Neural cell (in vitro differentiated cells): ENCODE results near the gene BNIP5. TPM values are rescaled to one million over a fixed set of nuclear protein-coding genes. Genes with fewer than 3 reads are reported as not detected.

ENCODE experiments used
- H2AFZ ChIP-seq: fragments of 200-600, 300-800 bp; sonication (generic), shearing (Covaris generic); 2 replicates; pipeline ENCODE4 v1.6.0; 2014; ENCODE audit warnings: low read depth, mild to moderate bottlenecking, antibody characterized with exemption, low read length, moderate library complexity
- H3F3A ChIP-seq: fragments of 200-600 bp; shearing (Covaris generic); 2 replicates; pipeline ENCODE4 v1.6.1; 2016; ENCODE audit warnings: mild to moderate bottlenecking, moderate library complexity, mixed read lengths, antibody characterized with exemption, low read length; ENCODE audit not compliant: insufficient read depth, poor library complexity, severe bottlenecking
- H3K27ac ChIP-seq: fragments of 200-600, 300-800 bp; sonication (generic), shearing (Covaris generic); 2 replicates; pipeline ENCODE4 v1.5.1; 2014; ENCODE audit warnings: mild to moderate bottlenecking, low read length, moderate library complexity
- H3K27me3 ChIP-seq: fragments of 300-800, 200-600 bp; sonication (generic), shearing (Covaris generic); 2 replicates; pipeline ENCODE4 v1.6.0; 2014; ENCODE audit warnings: mild to moderate bottlenecking, low read depth, low read length, moderate library complexity; ENCODE audit not compliant: insufficient read depth
- H3K36me3 ChIP-seq: fragments of 300-800, 200-600 bp; sonication (generic), shearing (Covaris generic); 2 replicates; pipeline ENCODE4 v1.5.1; 2014; ENCODE audit warnings: mild to moderate bottlenecking, antibody characterized with exemption, low read length, moderate library complexity; ENCODE audit not compliant: insufficient read depth
- H3K4me2 ChIP-seq: fragments of 300-800, 200-600 bp; sonication (generic), shearing (Covaris generic); 2 replicates; pipeline ENCODE4 v1.6.0; 2014; ENCODE audit warnings: mild to moderate bottlenecking, low read length
- H3K4me3 ChIP-seq: fragments of 300-800, 200-600 bp; sonication (generic), shearing (Covaris generic); 2 replicates; pipeline ENCODE4 v1.5.1; 2014; ENCODE audit warnings: mild to moderate bottlenecking, low read length, moderate library complexity
- H3K79me2 ChIP-seq: fragments of 200-600 bp; shearing (Covaris generic); replicated peaks from 2 replicates; pipeline ENCODE4 v1.6.0; 2014; ENCODE audit warnings: mild to moderate bottlenecking, low read length, moderate library complexity; ENCODE audit not compliant: insufficient read depth
- H3K9ac ChIP-seq: fragments of 300-800, 200-600 bp; sonication (generic), shearing (Covaris generic); 2 replicates; pipeline ENCODE4 v1.6.1; 2016; ENCODE audit warnings: mild to moderate bottlenecking, low read length, mixed read lengths
- H3K9me2 ChIP-seq: fragments of 200-600 bp; shearing (Covaris generic); 2 replicates; pipeline ENCODE4 v1.6.1; 2016; ENCODE audit warnings: mild to moderate bottlenecking, low read length, mixed read lengths; ENCODE audit not compliant: insufficient read depth
- H3K9me3 ChIP-seq: fragments of 200-600, 300-800 bp; sonication (generic), shearing (Covaris generic); 2 replicates; pipeline ENCODE4 v1.6.1; 2016; ENCODE audit warnings: mild to moderate bottlenecking, mixed run types, low read length, moderate library complexity, mixed read lengths
- H4K20me1 ChIP-seq: fragments of 200-600 bp; shearing (Covaris generic); 2 replicates; pipeline ENCODE4 v1.6.1; 2016; ENCODE audit warnings: mild to moderate bottlenecking, mixed run types; ENCODE audit not compliant: insufficient read depth
- CTCF ChIP-seq: fragments of 450-650 bp; IDR thresholded peaks from 2 replicates; pipeline ENCODE4 v1.5.1; 2014; ENCODE audit warnings: antibody characterized with exemption, mild to moderate bottlenecking, moderate library complexity; ENCODE audit not compliant: poor library complexity, severe bottlenecking
- EP300 ChIP-seq: fragments of 450-650 bp; conservative IDR thresholded peaks from 2 replicates; pipeline ENCODE4 v1.6.1; 2014; ENCODE audit warnings: antibody characterized with exemption, mild to moderate bottlenecking, moderate library complexity; ENCODE audit not compliant: poor library complexity, severe bottlenecking
- EZH2 ChIP-seq: fragments of 200-600, 300-800 bp; shearing (Covaris generic), sonication (generic); IDR thresholded peaks from 2 replicates; pipeline ENCODE4 v1.6.1; 2014; ENCODE audit warnings: antibody characterized with exemption, low read length, borderline replicate concordance, mild to moderate bottlenecking; ENCODE audit not compliant: insufficient read depth, poor library complexity, severe bottlenecking
- MXI1 ChIP-seq: fragments of 450-650 bp; conservative IDR thresholded peaks from 2 replicates; pipeline ENCODE4 v1.6.1; 2014; ENCODE audit warnings: antibody characterized with exemption, mild to moderate bottlenecking; ENCODE audit not compliant: poor library complexity, severe bottlenecking
- POLR2AphosphoS5 ChIP-seq: IDR thresholded peaks from 2 replicates; pipeline ENCODE4 v1.6.1; 2012
- RAD21 ChIP-seq: fragments of 450-650 bp; conservative IDR thresholded peaks from 2 replicates; pipeline ENCODE4 v1.6.1; 2014; ENCODE audit warnings: antibody characterized with exemption, mild to moderate bottlenecking, moderate library complexity
- SMC3 ChIP-seq: fragments of 450-650 bp; conservative IDR thresholded peaks from 2 replicates; pipeline ENCODE4 v1.6.1; 2014; ENCODE audit warnings: antibody characterized with exemption, mild to moderate bottlenecking, moderate library complexity; ENCODE audit not compliant: poor library complexity
- TAF1 ChIP-seq: IDR thresholded peaks from 2 replicates; pipeline ENCODE4 v1.6.1; 2012; ENCODE audit warnings: low read depth
- polyA plus RNA-seq: library from polyadenylated mRNA; depleted of rRNA; stranded (reverse); fragments of >200 nt; gene quantifications from 2 replicates; pipeline ENCODE4 v1.2.3, GENCODE V29; 2014
- TF ChIP-seq, protein P1 (sequence below): IDR thresholded peaks from 2 replicates; pipeline ENCODE4 v1.6.1; 2012; ENCODE audit warnings: borderline replicate concordance

BNIP5 gene
- polyA plus RNA-seq, 1 donor from 2014 or later, result not detected

GRCh38 chr6:36349240-36349639 is 12.6 kb upstream of the BNIP5 start:
- no peaks in the 10 kb centered on the region for H4K20me1 ChIP-seq
- no peaks in the 10 kb centered on the region for H3F3A ChIP-seq
- H3K4me3 ChIP-seq, result no peak overlapping the region
- no peaks in the 10 kb centered on the region for H3K9me3 ChIP-seq
- no peak overlapping the region for H2AFZ ChIP-seq
- no peak overlapping the region for H3K9ac ChIP-seq
- no peaks in the 10 kb centered on the region for H3K79me2 ChIP-seq
- no peak overlapping the region for H3K4me2 ChIP-seq
- H3K27me3 ChIP-seq, result no peaks in the 10 kb centered on the region
- H3K36me3 ChIP-seq, result no peaks in the 10 kb centered on the region
- no peak overlapping the region for H3K27ac ChIP-seq
- H3K9me2 ChIP-seq, result no peaks in the 10 kb centered on the region
- TF ChIP-seq POLR2AphosphoS5 (no peak), EP300 (no peak), SMC3 (no peak)
- TF ChIP-seq, protein P1, sequence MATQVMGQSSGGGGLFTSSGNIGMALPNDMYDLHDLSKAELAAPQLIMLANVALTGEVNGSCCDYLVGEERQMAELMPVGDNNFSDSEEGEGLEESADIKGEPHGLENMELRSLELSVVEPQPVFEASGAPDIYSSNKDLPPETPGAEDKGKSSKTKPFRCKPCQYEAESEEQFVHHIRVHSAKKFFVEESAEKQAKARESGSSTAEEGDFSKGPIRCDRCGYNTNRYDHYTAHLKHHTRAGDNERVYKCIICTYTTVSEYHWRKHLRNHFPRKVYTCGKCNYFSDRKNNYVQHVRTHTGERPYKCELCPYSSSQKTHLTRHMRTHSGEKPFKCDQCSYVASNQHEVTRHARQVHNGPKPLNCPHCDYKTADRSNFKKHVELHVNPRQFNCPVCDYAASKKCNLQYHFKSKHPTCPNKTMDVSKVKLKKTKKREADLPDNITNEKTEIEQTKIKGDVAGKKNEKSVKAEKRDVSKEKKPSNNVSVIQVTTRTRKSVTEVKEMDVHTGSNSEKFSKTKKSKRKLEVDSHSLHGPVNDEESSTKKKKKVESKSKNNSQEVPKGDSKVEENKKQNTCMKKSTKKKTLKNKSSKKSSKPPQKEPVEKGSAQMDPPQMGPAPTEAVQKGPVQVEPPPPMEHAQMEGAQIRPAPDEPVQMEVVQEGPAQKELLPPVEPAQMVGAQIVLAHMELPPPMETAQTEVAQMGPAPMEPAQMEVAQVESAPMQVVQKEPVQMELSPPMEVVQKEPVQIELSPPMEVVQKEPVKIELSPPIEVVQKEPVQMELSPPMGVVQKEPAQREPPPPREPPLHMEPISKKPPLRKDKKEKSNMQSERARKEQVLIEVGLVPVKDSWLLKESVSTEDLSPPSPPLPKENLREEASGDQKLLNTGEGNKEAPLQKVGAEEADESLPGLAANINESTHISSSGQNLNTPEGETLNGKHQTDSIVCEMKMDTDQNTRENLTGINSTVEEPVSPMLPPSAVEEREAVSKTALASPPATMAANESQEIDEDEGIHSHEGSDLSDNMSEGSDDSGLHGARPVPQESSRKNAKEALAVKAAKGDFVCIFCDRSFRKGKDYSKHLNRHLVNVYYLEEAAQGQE, result no peak

GRCh38 chr6:36347621-36348020 is 10.9 kb upstream of the BNIP5 start:
- Histone ChIP-seq H3K4me2 (no peak overlapping the region), H3K9me3 (no peaks in the 10 kb centered on the region), H3K36me3 (no peaks in the 10 kb centered on the region), H3K27ac (no peak overlapping the region), H3K9ac (no peak overlapping the region), H3K4me3 (no peak overlapping the region), H3K27me3 (no peaks in the 10 kb centered on the region), H3F3A (no peaks in the 10 kb centered on the region), H4K20me1 (no peaks in the 10 kb centered on the region), H3K79me2 (no peaks in the 10 kb centered on the region), H3K9me2 (no peaks in the 10 kb centered on the region), H2AFZ (no peak overlapping the region)
- TF ChIP-seq POLR2AphosphoS5, result no peak
- no peak for TF ChIP-seq EZH2
- no peak for TF ChIP-seq EP300
- no peak for TF ChIP-seq MXI1
- no peak for TF ChIP-seq SMC3
- TF ChIP-seq CTCF, result no peak
- TF ChIP-seq RAD21, result no peak
- no peak for TF ChIP-seq TAF1
